K562 (cell line): Measurements from ENCODE around the gene IMPDH2. TPM values are rescaled to one million over a fixed set of nuclear protein-coding genes. Genes with fewer than 3 reads are reported as not detected.

Experiments used
- ASH1L ChIP-seq: fragments of 450-650 bp; IDR thresholded peaks from 2 replicates; pipeline ENCODE4 v1.6.1; 2018; ENCODE audit warnings: borderline replicate concordance, mild to moderate bottlenecking, low read depth; ENCODE audit not compliant: partially characterized antibody
- DPF2 ChIP-seq: fragments of 450-650 bp; IDR thresholded peaks from 2 replicates; pipeline ENCODE4 v1.6.1; 2016
- LEF1 ChIP-seq: fragments of 450-650 bp; IDR thresholded peaks from 2 replicates; pipeline ENCODE4 v1.6.1; 2016; ENCODE audit warnings: mild to moderate bottlenecking
- NCOA2 ChIP-seq, 2 experiments: fragments of 450-650 bp; IDR thresholded peaks; 2 replicates each; pipeline ENCODE4 v1.6.1; 2018; ENCODE audit warnings: mild to moderate bottlenecking in 2 of 2, moderate library complexity in 1 of 2; ENCODE audit not compliant: partially characterized antibody in 2 of 2
- NRF1 ChIP-seq, 2 experiments: fragments of 450-650 bp; IDR thresholded peaks in 1 of 2; conservative IDR thresholded peaks in 1 of 2; 2 replicates each; pipeline ENCODE4 v1.6.1; 2014; ENCODE audit warnings: mild to moderate bottlenecking in 2 of 2
- PHF20 ChIP-seq: fragments of 450-650 bp; IDR thresholded peaks from 2 replicates; pipeline ENCODE4 v1.6.1; 2018; ENCODE audit not compliant: partially characterized antibody
- RAD21 ChIP-seq, 2 experiments: fragments of 250-450 bp in 1 of 2; fragments of 450-650 bp in 1 of 2; sonication (Bioruptor Pico) in 1 of 2; formaldehyde crosslinking in 1 of 2; IDR thresholded peaks in 1 of 2; conservative IDR thresholded peaks in 1 of 2; 2 replicates each; pipeline versions ENCODE4 v1.4.0 to v1.8.0; 2020 to 2022; ENCODE audit warnings: mild to moderate bottlenecking in 2 of 2, moderate library complexity in 1 of 2
- RBFOX2 ChIP-seq: fragments of 200-400 bp; formaldehyde crosslinking; IDR thresholded peaks from 2 replicates; pipeline ENCODE4 v1.6.1; 2017; ENCODE audit warnings: low read depth, mild to moderate bottlenecking, low read length, moderate library complexity
- STAT6 ChIP-seq: sonication (generic); formaldehyde crosslinking; IDR thresholded peaks from 2 replicates; pipeline ENCODE4 v1.8.1; 2023; ENCODE audit warnings: mild to moderate bottlenecking, missing genetic modification reagents
- TBL1XR1 ChIP-seq, 2 experiments: IDR thresholded peaks; 2 replicates each; pipeline ENCODE4 v1.6.1; 2012; ENCODE audit warnings: improper control_type of control experiment in 2 of 2, low read length in 2 of 2, mild to moderate bottlenecking in 1 of 2
- ZFP36 ChIP-seq: fragments of 150-350 bp; IDR thresholded peaks from 2 replicates; pipeline ENCODE4 v1.6.1; 2018; ENCODE audit warnings: low read length, low read depth; ENCODE audit not compliant: partially characterized antibody
- ZNF12 ChIP-seq: sonication (generic); formaldehyde crosslinking; IDR thresholded peaks from 2 replicates; pipeline ENCODE4 v1.4.0; 2020; ENCODE audit warnings: mild to moderate bottlenecking, missing genetic modification reagents
- ZNF445 ChIP-seq: fragments of 250-450 bp; sonication (Bioruptor Pico); IDR thresholded peaks from 2 replicates; pipeline ENCODE4 v1.4.0; 2020; ENCODE audit warnings: low read depth, mild to moderate bottlenecking, moderate library complexity
- ZNF764 ChIP-seq: fragments of 250-450 bp; sonication (Bioruptor Pico); IDR thresholded peaks from 2 replicates; pipeline ENCODE4 v1.4.0; 2020; ENCODE audit warnings: low read depth, mild to moderate bottlenecking, moderate library complexity
- ZNF766 ChIP-seq: fragments of 200-800 bp; sonication (Bioruptor generic); conservative IDR thresholded peaks from 2 replicates; pipeline ENCODE4 v1.6.1; 2016; ENCODE audit warnings: missing genetic modification characterization, missing compliant biosample characterization
- polyA plus RNA-seq, 8 experiments: library from polyadenylated mRNA; depleted of rRNA in 4 of 8; stranded (reverse) in 5 of 8; unstranded in 3 of 8; fragments of >200 nt; fragmentation: Nextera tagmentation in 2 of 8; fragmentation: Illumina TruSeq in 1 of 8; extraction: Ambion mirVana in 2 of 8; extraction: Trizol in 1 of 8; gene quantifications; 2 replicates each; pipeline versions ENCODE4 v1.2.1 to v1.2.3, GENCODE V29; 2011 to 2014; ENCODE audit warnings: inconsistent platforms in 1 of 8, missing spikeins in 1 of 8
- total RNA-seq, 7 experiments: library from RNA; depleted of rRNA in 6 of 7; stranded (reverse); fragments of >200 nt in 6 of 7; fragmentation: Illumina TruSeq in 2 of 7; extraction: Trizol in 2 of 7; gene quantifications; 2 replicates each; pipeline versions ENCODE4 v1.2.1 to v1.2.3, GENCODE V29; 2011 to 2021; ENCODE audit warnings: low replicate concordance in 1 of 7

The IMPDH2 gene
- total and polyA plus RNA-seq, 9 of the 15 experiments (the other 6 are each of a cell fraction or from before 2014, with no cell fraction given) = 318 to 507 (median 366) TPM

- TF ChIP-seq ZFP36 (peak; percentile 40), ZNF12 (CRISPR knock-in tag) (no peak), DPF2 (peak; percentile 90; the same call in 1 of the 2 replicates), STAT6 (CRISPR knock-in tag) (no peak), RAD21 (CRISPR knock-in tag; conservative IDR thresholded peaks at IDR 0.05 in 1 of 2, IDR thresholded peaks at IDR 0.05 in 1 of 2) (peak in 1 of 2 experiments; percentile 21; a peak in 1 of 4 replicates), LEF1 (no peak), ZNF766 (no peak), ZNF764 (no peak), NCOA2 (IDR thresholded peaks at IDR 0.05; ENCODE audit: partially characterized antibody in 2 of 2) (no peak), NRF1 (conservative IDR thresholded peaks at IDR 0.05 in 1 of 2, IDR thresholded peaks at IDR 0.05 in 1 of 2) (peak; percentile 24 to 64; a peak in 3 of 4 replicates), PHF20 (peak; percentile 56), ZNF445 (no peak), RBFOX2 (peak; percentile 75), ASH1L (no peak), TBL1XR1 (IDR thresholded peaks at IDR 0.05; ENCODE audit: low read length in 2 of 2) (peak in 1 of 2 experiments; percentile 60; a peak in 1 of 4 replicates)
Measured at GRCh38 chr3:48989796-48990635, 39.2 kb downstream of the IMPDH2 start, which contains the start of gene P4HTM (continued).
